Activated T-cell treated with anti-CD3 and anti-CD28 coated beads, Interleukin-2, amount 50 U/mL, for 4 hours (primary cell): Measurements from ENCODE around the gene MVK. TPM values are rescaled to one million over a fixed set of nuclear protein-coding genes. Genes with fewer than 3 reads are reported as not detected.

ENCODE experiments used
- ATAC-seq, 2 donors: fragments of 200-7000 bp; cut with Tn5 transposase; one replicate each; pipeline ENCODE4 v1.10.0; 2021
- DNase-seq: peaks from one replicate; pipeline ENCODE4 v3.0.0-alpha.2; 2020
- H3K27me3 Mint-ChIP-seq: one replicate; pipeline ENCODE4 v1.8.0; 2021; ENCODE audit warnings: low read depth, mixed read lengths
- H3K36me3 Mint-ChIP-seq: one replicate; pipeline ENCODE4 v1.8.0; 2022; ENCODE audit warnings: mixed read lengths; ENCODE audit not compliant: insufficient read depth
- H3K4me1 Mint-ChIP-seq: one replicate; pipeline ENCODE4 v1.8.0; 2021; ENCODE audit warnings: low read depth, mixed read lengths
- H3K4me3 Mint-ChIP-seq: one replicate; pipeline ENCODE4 v1.8.0; 2021; ENCODE audit warnings: mild to moderate bottlenecking, moderate library complexity, mixed read lengths
- H3K9me3 Mint-ChIP-seq: one replicate; pipeline ENCODE4 v1.8.0; 2021; ENCODE audit warnings: mixed read lengths
- total RNA-seq, 3 donors: library from RNA; stranded (reverse); gene quantifications; one replicate each; pipeline ENCODE4 v1.2.1, GENCODE V29; 2021

Gene MVK
- total RNA-seq = 10 to 100 TPM; 10.2 to 11.4 (median 10.4) TPM

GRCh38 chr12:109573029-109573913 is at the start of gene MVK, which contains the start of gene MMAB:
Gene MVK, plus strand, starts transcription at chr12:109573794. Its CDS starts 1,029 bp downstream, at chr12:109574823.
Gene MMAB, minus strand, starts transcription at chr12:109573504. Its CDS starts 24 bp downstream, at chr12:109573480.
- no peaks in the 10 kb centered on the region for H3K9me3 Mint-ChIP-seq
- peaks cover 13% of the 10 kb centered on the region for H3K36me3 Mint-ChIP-seq
- peak; percentile 97 to 98 for ATAC-seq

GRCh38 chr12:109524466-109525278 is 48.9 kb upstream of the MVK start:
- DNase-seq (no peak), ATAC-seq (no peak)
- Mint-ChIP-seq H3K9me3 (no peaks in the 10 kb centered on the region), H3K36me3 (peaks cover 35% of the 10 kb centered on the region), H3K27me3 (no peaks in the 10 kb centered on the region), H3K4me3 (no peak overlapping the region), H3K4me1 (no peaks in the 10 kb centered on the region)

More at GRCh38 chr12:109573029-109573913, at the start of gene MVK, which contains the start of gene MMAB:
- Mint-ChIP-seq H3K4me1 (peaks cover 26% of the 10 kb centered on the region), H3K27me3 (no peaks in the 10 kb centered on the region), H3K4me3 (peak within 1 kb of the TSS; percentile 87)
- DNase-seq = peak; percentile 97

- DNase-seq (no peak), ATAC-seq (no peak)
- Mint-ChIP-seq H3K4me3 (no peak overlapping the region), H3K9me3 (no peaks in the 10 kb centered on the region), H3K36me3 (peaks cover 34% of the 10 kb centered on the region), H3K27me3 (no peaks in the 10 kb centered on the region), H3K4me1 (no peaks in the 10 kb centered on the region)
Measured at GRCh38 chr12:109525279-109525585, 48.4 kb upstream of the MVK start.

- Mint-ChIP-seq H3K27me3 (no peaks in the 10 kb centered on the region), H3K4me1 (no peaks in the 10 kb centered on the region), H3K4me3 (no peak overlapping the region), H3K36me3 (peaks cover 25% of the 10 kb centered on the region), H3K9me3 (no peaks in the 10 kb centered on the region)
- no peak for DNase-seq
- no peak for ATAC-seq
Measured at GRCh38 chr12:109527489-109528123, 46.0 kb upstream of the MVK start.

- ATAC-seq = no peak
- Mint-ChIP-seq H3K4me3 (no peak overlapping the region), H3K27me3 (no peaks in the 10 kb centered on the region), H3K36me3 (peaks cover 20% of the 10 kb centered on the region), H3K4me1 (no peaks in the 10 kb centered on the region), H3K9me3 (no peaks in the 10 kb centered on the region)
- no peak for DNase-seq
Measured at GRCh38 chr12:109529691-109530640, 43.6 kb upstream of the MVK start.

GRCh38 chr12:109531411-109531810 is 42.2 kb upstream of the MVK start:
- no peaks in the 10 kb centered on the region for H3K4me1 Mint-ChIP-seq
- peaks cover 19% of the 10 kb centered on the region for H3K36me3 Mint-ChIP-seq
- DNase-seq (no peak), ATAC-seq (no peak)
- no peak overlapping the region for H3K4me3 Mint-ChIP-seq
- no peaks in the 10 kb centered on the region for H3K27me3 Mint-ChIP-seq
- H3K9me3 Mint-ChIP-seq = no peaks in the 10 kb centered on the region

- ATAC-seq = no peak
- Mint-ChIP-seq H3K4me3 (no peak overlapping the region), H3K27me3 (no peaks in the 10 kb centered on the region), H3K4me1 (no peaks in the 10 kb centered on the region), H3K9me3 (no peaks in the 10 kb centered on the region), H3K36me3 (peaks cover 14% of the 10 kb centered on the region)
- no peak for DNase-seq
Measured at GRCh38 chr12:109532721-109533486, 40.7 kb upstream of the MVK start.

- Mint-ChIP-seq H3K9me3 (no peaks in the 10 kb centered on the region), H3K4me1 (no peaks in the 10 kb centered on the region), H3K4me3 (no peak overlapping the region), H3K27me3 (no peaks in the 10 kb centered on the region), H3K36me3 (peaks cover 14% of the 10 kb centered on the region)
- DNase-seq (no peak), ATAC-seq (no peak)
Measured at GRCh38 chr12:109533487-109533740, 40.2 kb upstream of the MVK start.

GRCh38 chr12:109534456-109534855 is 39.1 kb upstream of the MVK start:
- Mint-ChIP-seq H3K27me3 (no peaks in the 10 kb centered on the region), H3K9me3 (no peaks in the 10 kb centered on the region), H3K4me3 (no peak overlapping the region), H3K36me3 (peaks cover 14% of the 10 kb centered on the region), H3K4me1 (no peaks in the 10 kb centered on the region)
- DNase-seq (no peak), ATAC-seq (no peak)

GRCh38 chr12:109535231-109535862 is 38.2 kb upstream of the MVK start:
- no peak for ATAC-seq
- Mint-ChIP-seq H3K36me3 (peaks cover 11% of the 10 kb centered on the region), H3K4me3 (no peak overlapping the region), H3K9me3 (no peaks in the 10 kb centered on the region), H3K4me1 (no peaks in the 10 kb centered on the region), H3K27me3 (no peaks in the 10 kb centered on the region)
- DNase-seq = no peak

- H3K36me3 Mint-ChIP-seq = peaks cover 10% of the 10 kb centered on the region
- H3K27me3 Mint-ChIP-seq = no peaks in the 10 kb centered on the region
- H3K9me3 Mint-ChIP-seq = no peaks in the 10 kb centered on the region
- H3K4me3 Mint-ChIP-seq = no peak overlapping the region
- no peaks in the 10 kb centered on the region for H3K4me1 Mint-ChIP-seq
- no peak for DNase-seq
- no peak for ATAC-seq
Measured at GRCh38 chr12:109535863-109536250, 37.7 kb upstream of the MVK start.

- Mint-ChIP-seq H3K36me3 (peaks cover 8% of the 10 kb centered on the region), H3K27me3 (no peaks in the 10 kb centered on the region)
Measured at GRCh38 chr12:109537136-109537535, 36.5 kb upstream of the MVK start.

More at GRCh38 chr12:109537136-109537535, 36.5 kb upstream of the MVK start:
- Mint-ChIP-seq H3K4me3 (no peak overlapping the region), H3K9me3 (no peaks in the 10 kb centered on the region), H3K4me1 (no peaks in the 10 kb centered on the region)
- ATAC-seq (no peak), DNase-seq (no peak)
